H1 (cell line): Measurements from ENCODE around the gene BEAN1.

Experiments
- KDM4A ChIP-seq: IDR thresholded peaks from one replicate; pipeline ENCODE4 v1.7.1; 2012; ENCODE audit warnings: low read depth, mild to moderate bottlenecking, moderate library complexity, low read length, inconsistent platforms; ENCODE audit not compliant: severe bottlenecking
- RAD21 ChIP-seq, 2 experiments: IDR thresholded peaks in 1 of 2; conservative IDR thresholded peaks in 1 of 2; 2 replicates each; pipeline ENCODE4 v1.6.1; 2011; ENCODE audit warnings: low read depth in 2 of 2, low read length in 2 of 2, improper control_type of control experiment in 1 of 2, inconsistent platforms in 1 of 2, mild to moderate bottlenecking in 1 of 2, moderate library complexity in 1 of 2
- SUZ12 ChIP-seq: fragments of 200-600 bp; sonication (generic); IDR thresholded peaks from 2 replicates; pipeline ENCODE4 v1.6.1; 2012; ENCODE audit warnings: mild to moderate bottlenecking, inconsistent platforms, low read length, moderate library complexity, mixed read lengths
- YY1 ChIP-seq: IDR thresholded peaks from 2 replicates; pipeline ENCODE4 v1.6.1; 2011; ENCODE audit warnings: low read depth, mild to moderate bottlenecking, low read length
- TF ChIP-seq, protein P1 (sequence below), 3 experiments: IDR thresholded peaks; 1 replicate in 2 of 3; 2 replicates in 1 of 3; pipeline versions ENCODE4 v1.5.1 to v1.6.1; 2011; ENCODE audit warnings: low read length in 3 of 3, mild to moderate bottlenecking in 3 of 3, inconsistent platforms in 2 of 3, low read depth in 1 of 3, moderate library complexity in 1 of 3; ENCODE audit not compliant: insufficient read depth in 1 of 3; ENCODE audit errors: control extremely low read depth in 1 of 3

DNA sequence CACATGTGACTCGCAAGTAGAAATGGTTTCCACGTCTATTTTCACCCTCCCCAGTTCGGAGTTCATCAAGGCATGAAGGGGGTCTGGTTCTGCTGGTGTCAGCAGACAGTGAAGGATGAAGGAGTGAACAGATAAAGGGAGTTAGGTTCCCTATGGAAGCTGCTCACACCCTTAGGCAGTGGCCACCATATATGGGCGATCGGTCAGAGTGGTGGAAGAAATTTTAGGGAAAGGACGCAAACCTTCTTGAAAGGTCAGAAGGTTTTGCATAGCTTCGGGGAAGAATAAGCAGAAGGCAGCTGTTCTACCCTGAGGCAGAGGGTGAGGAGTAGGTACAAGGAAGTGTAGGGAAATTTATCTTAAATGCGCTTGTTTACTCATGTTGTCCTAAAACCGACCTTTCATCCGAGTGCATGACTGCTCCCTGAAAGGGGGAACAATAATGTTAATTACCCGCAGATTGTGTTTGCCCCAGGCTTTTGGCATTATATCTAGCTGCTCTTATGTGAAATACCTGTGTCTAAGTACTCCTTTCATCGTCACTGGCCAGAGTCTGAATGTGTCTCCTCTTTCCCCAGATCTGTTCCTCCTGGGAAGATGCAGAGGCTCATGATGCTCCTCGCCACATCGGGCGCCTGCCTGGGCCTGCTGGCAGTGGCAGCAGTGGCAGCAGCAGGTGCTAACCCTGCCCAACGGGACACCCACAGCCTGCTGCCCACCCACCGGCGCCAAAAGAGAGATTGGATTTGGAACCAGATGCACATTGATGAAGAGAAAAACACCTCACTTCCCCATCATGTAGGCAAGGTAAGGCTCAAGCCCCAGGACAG is 48.1 kb upstream of the BEAN1 start:
- TF ChIP-seq, protein P1, sequence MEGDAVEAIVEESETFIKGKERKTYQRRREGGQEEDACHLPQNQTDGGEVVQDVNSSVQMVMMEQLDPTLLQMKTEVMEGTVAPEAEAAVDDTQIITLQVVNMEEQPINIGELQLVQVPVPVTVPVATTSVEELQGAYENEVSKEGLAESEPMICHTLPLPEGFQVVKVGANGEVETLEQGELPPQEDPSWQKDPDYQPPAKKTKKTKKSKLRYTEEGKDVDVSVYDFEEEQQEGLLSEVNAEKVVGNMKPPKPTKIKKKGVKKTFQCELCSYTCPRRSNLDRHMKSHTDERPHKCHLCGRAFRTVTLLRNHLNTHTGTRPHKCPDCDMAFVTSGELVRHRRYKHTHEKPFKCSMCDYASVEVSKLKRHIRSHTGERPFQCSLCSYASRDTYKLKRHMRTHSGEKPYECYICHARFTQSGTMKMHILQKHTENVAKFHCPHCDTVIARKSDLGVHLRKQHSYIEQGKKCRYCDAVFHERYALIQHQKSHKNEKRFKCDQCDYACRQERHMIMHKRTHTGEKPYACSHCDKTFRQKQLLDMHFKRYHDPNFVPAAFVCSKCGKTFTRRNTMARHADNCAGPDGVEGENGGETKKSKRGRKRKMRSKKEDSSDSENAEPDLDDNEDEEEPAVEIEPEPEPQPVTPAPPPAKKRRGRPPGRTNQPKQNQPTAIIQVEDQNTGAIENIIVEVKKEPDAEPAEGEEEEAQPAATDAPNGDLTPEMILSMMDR (IDR thresholded peaks at IDR 0.05; ENCODE audit: control extremely low read depth in 1 of 3, insufficient read depth in 1 of 3, low read depth in 1 of 3, low read length in 3 of 3) = no peak
- TF ChIP-seq SUZ12 = no peak
- no peak for TF ChIP-seq KDM4A
- no peak for TF ChIP-seq YY1
- no peak for TF ChIP-seq RAD21 (IDR thresholded peaks at IDR 0.05 in 1 of 2, conservative IDR thresholded peaks at IDR 0.05 in 1 of 2; ENCODE audit: low read depth in 2 of 2, low read length in 2 of 2)
